OCI-M2 (cell line): ENCODE results near the gene DNMT1.
"Not testable (repeated sequence)": the region's sequence is repeated elsewhere in the genome, so short reads cannot be mapped to it uniquely, and the experiment has no call there.

ENCODE experiments used
- DNase-seq: peaks from one replicate; lab custom pipeline; 2025; ENCODE audit not compliant: unreplicated experiment; lab: John Stamatoyannopoulos, UW

DNMT1 gene

DNA sequence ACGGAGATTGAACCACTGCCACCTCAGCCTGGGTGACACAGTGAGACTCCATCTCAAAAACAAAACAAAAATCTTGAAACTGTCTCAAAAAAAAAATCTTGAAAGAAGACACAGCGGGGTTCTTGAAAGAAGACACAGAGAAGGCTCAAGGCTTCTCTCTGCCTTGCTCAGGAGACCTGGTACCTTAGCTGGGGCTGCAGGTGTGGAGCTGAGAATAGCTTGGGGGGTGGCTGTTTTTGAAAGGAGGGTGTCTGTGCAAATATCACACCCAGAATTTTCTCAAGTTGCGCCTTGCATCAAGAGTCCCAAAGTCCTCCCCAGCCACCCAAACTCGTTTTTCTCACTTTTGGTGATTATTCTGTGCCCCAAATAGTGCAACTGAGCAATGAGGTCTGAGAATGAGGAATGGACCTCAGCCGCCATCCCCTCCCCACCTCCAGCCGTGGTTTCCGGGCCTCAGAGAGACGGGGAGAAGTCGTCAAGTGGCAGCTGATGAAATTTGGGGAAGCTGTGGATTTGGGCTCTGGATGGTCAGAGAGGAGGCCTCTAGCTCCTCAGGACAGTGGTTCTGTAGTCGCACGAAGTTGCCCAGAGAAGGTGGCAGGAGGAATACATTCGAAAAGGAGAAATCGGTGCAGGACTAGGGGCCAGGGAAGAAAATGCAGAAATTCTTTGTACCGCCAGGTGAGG, 27.6 kb upstream of the DNMT1 start:
- DNase-seq = no peak

DNA sequence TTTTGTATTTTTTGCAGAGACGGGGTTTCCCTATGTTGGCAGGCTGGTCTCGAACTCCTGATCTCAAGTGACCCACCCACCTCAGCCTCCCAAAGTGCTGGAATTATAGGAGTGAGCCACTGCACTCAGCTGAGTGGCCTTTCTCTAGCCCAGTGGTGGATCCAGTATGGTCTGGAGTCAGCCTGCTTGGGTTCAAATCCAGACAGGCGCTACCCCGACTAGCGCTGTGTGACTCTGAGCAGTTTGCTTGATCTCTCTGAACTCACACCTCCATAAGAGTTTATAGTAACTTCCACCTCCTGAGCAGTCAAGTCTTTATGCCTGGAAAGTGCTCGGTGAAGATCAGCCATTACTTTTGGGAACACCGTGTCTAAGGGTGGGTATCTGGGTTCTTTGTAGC, 25.9 kb upstream of the DNMT1 start:
- no peak for DNase-seq

GRCh38 chr19:10219678-10220077, 24.9 kb upstream of the DNMT1 start:
- DNase-seq = no peak

- no peak for DNase-seq
Measured at GRCh38 chr19:10217085-10217484, 22.3 kb upstream of the DNMT1 start.

DNA sequence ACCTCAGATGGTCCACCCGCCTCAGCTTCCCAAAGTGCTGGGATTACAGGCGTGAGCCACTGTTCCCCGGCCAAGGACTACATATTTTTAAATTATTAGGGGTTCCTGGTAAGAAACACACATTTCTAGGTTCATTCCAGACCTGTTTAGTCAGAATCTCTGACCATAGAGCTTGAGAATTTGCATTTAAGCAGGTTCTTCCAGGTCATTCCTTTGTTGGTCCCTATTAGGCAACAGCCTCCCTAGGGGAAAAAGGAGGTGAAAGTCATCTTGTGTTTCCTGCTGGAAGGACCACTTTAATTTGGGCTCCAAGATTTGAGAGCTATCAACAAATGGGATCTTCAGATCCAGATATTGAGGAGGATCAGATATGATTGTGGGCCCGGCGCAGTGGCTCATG, 20.0 kb upstream of the DNMT1 start:
- DNase-seq = no peak

GRCh38 chr19:10211691-10212090, 16.9 kb upstream of the DNMT1 start:
- no peak for DNase-seq

- no peak for DNase-seq
Measured at GRCh38 chr19:10211061-10211460, 16.3 kb upstream of the DNMT1 start.

- DNase-seq = no peak
Measured at GRCh38 chr19:10209315-10209714, 14.6 kb upstream of the DNMT1 start.

GRCh38 chr19:10207026-10207425, 12.3 kb upstream of the DNMT1 start:
- no peak for DNase-seq

GRCh38 chr19:10206226-10206885, 11.6 kb upstream of the DNMT1 start:
- no peak for DNase-seq

DNA sequence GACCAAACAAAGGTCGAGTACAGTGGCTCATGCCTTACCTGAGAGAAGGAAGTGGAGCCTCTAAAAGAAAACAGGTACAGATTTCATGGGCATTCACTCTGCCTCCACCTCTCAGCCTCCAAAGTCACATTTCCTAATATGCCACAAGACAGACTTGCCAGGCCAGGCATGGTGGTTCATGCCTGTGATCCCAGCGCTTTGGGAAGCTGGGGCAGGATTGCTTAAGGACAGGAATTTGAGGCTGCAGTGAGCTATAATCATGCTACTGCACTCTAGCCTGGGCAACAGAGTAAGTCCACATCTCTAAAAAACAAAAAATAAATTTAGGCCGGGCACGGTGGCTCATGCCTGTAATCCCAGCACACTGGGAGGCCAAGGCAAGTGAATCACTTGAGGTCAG, 10.9 kb upstream of the DNMT1 start:
- DNase-seq = no peak

GRCh38 chr19:10203686-10204085, 8.9 kb upstream of the DNMT1 start:
- DNase-seq = no peak

DNA sequence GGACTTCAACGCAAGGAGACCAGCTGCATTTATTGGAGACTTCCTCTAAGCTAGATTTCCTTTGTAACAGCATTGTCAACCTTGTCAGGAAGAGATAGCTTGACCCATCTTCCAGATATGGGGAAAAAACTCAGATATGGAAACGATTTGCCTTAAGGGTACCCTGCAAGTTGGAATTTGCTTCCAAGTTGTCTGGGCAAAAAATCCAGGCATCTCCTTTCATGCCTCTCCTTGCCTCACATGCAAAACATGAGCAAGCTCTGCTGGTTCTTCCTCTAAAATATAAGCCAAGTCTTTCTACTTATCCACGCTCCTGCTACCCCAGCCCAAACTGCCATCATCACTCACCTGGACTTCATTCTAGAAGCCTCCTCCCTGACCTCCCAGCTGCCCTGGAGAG, 6.4 kb upstream of the DNMT1 start:
- no peak for DNase-seq

GRCh38 chr19:10200101-10200500, 5.3 kb upstream of the DNMT1 start:
- DNase-seq = not testable (repeated sequence)

GRCh38 chr19:10198889-10199644, 4.3 kb upstream of the DNMT1 start:
- DNase-seq = not testable (repeated sequence)

DNA sequence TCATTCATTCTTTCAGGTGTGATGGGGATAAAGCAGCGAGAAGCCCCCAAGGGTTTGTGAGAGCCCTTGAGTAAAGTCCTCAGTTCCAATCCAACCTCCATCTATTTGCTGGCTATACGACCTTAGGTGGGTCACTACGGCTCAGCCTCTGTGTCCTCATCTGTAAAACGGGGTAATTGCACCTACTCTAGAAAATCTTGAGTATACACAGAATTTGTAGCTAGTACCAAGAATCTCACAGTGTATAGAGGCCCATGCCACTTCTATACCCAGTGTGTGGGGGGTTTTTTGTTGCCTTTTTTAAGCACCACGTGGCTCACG, 406 bp upstream of the DNMT1 start:
- DNase-seq = no peak

GRCh38 chr19:10193790-10194499, 808 bp downstream of the DNMT1 start:
- no peak for DNase-seq

DNA sequence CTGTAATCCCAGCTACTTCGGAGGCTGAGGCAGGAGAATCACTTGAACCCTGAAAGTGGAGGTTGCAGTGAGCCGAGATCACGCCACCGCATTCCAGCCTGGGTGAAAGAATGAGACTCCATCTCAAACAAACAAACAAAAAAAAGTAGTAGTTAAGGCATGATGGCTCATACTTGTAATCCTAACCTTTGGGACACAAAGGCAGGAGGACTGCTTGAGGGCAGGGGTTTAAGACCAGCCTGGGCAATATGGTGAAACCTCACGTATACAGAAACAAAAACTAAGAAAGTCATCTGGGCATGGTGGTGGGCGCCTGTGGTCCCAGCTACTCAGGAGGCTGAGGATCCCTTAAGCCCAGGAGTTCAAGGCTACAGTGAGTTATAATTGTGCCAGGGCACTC, 1.8 kb downstream of the DNMT1 start:
- no peak for DNase-seq

DNA sequence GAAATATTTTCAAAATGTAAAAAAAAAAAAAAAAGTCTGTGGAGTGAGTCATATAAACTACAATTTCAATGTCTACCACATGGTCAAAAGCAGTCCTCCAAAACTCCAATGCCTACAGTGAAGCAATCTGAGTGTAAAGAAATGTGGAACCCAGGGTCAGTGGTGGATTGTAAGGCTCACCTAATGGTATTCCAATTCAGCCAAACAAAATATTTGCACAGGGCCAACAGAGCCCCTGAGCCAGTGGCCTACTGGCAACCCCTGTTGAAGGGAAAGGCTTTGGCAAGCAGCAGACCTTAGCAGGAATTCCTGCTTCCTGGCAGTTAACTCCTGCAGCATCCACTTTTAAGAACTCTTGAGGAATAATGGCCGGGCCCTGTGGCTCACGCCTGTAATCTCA, 3.4 kb downstream of the DNMT1 start:
- no peak for DNase-seq

DNA sequence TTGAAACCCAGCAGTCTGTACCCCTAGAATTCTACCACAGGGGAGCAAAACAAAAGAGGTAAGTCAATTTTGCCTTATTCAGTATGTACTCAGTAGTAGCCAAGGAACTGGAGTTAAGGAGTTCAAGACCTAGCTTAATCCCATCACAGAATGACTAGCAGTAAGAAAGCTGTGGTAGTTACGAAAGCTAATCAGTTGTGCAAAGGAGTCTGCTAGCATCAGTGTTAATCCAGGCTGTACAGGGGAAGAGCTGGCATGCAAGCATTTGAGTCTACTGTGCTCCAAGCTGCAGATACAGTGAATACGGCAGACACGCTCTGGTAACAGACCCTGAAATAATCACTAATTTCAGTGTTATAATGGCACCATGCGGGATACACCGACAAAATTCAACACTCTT, 4.7 kb downstream of the DNMT1 start:
- DNase-seq = no peak

DNA sequence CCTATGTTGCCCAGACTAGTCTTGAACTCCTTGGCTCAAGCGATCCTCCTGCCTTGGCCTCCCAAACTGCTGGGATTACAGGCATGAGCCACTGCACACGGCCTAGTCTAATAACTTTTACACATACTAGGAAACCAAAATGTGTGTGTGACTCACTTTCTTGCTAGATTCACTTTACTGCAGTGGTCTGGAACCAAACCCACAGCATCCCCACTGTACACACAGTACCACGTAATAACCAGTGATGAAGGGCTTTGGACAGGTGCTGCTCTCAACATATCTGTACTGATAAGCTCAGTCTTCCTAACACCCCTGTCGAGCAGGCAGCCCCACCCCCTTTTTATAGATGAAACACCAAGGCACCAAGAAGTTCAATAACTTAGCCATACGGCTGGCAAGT, 5.1 kb downstream of the DNMT1 start:
- DNase-seq = no peak

DNA sequence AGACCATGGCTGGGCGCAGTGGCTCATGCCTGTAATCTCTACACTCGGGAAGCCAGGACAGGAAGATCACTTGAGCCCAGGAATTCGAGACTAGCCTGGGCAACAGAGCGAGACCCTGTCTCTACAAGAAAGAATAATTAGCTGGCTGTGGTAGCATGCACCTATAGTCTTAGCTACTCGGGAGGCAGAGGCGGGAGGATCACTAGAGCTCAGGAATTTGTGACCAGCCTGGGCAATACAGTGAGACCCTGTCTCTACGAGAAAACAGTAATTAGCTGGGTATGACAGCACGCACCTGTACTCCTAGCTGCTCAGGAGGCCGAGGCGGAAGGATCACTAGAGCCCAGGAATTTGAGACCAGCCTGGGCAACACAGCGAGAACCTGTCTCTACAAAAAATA, 7.4 kb downstream of the DNMT1 start:
- DNase-seq = no peak
